OCI-M1 (cell line): ENCODE measurements around the gene SLX4IP.

Experiments used
- DNase-seq: peaks from one replicate; lab custom pipeline; 2025; lab: John Stamatoyannopoulos, UW

Gene SLX4IP

DNA sequence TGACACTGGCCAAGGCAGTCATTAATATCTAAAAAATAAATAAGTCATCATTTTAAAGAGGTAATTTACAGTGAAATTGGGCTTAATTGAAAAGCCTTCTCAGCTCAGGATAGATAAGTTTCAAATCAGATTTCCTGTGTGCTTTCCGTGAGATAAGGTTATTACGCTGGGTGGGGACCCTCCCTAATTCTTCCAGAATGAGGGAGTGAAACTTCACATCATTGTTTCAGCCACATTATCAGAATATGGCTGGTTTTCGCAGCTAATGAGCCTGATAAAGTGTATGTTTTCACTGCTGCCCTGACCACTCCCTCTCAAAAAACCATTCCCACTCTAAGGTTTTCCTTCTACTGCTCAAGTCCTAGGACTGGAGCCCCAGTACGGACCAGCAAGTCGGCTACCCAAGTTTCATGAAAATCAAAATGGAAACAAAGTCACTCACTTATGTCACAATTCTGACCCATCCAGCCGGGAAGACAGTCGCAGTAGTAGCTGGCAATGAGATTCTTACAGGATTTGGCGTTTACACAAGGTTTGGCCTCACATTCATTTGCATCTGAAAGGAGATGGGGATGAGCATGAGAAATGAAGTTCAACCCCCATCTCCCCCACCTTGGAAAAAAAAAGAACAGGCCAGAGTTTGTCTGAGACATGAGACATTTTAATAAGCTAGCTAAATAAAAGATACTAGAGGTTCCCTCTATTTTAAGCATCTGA is 214.1 kb downstream of the SLX4IP start:
- no peak for DNase-seq

DNA sequence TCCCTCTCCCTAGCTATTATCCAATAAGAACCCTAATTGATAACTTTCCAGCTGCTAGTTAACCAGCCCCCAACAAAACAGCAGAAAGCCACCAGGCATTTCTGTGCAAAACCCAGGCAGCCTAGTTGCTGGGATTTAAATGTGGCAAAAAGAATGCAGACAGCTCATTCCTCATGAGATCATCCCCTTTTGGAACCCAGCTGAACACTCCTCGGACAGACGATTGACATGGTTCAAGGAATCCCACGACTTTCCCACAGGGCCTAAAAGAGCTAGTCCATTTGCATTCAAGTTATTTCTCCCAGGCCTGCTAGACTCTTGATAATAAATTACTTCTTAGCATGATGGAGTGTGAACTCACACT is 214.7 kb downstream of the SLX4IP start:
- no peak for DNase-seq

DNA sequence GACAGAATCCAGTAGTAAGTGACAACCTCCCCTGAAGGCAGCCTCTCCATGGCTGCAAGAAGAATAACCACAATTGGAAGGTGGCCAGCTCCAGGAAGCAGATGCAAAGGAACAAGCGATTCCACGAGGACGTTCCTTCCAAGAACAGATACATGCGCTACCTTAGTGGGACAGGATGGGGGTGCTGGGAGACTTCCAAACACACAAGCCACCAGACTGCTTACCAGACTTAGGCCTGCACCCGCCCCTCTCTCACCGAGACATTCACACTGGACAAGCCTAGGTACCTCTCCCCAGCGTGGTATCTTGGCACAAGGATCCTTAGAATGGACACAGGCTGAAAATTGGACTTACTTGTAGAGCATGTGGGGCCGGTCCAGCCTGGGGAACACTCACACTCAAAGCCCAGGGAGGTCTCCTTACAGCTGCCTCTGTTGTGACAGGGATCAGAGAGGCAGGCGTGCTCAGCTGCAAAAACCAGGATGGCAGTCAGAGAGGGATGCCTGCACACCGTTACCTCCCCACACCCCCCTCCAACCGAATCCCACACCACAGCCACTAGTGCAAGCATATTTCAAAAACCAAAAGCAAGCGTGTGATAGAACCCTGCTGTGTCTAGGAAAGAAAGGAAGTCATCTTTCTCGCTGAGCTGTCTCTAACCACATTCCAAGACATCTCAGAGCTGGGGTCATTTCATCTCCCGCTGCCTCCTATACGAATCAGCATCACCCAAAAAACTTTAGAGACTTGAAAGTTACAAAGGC is 216.3 kb downstream of the SLX4IP start:
- DNase-seq, result no peak

DNA sequence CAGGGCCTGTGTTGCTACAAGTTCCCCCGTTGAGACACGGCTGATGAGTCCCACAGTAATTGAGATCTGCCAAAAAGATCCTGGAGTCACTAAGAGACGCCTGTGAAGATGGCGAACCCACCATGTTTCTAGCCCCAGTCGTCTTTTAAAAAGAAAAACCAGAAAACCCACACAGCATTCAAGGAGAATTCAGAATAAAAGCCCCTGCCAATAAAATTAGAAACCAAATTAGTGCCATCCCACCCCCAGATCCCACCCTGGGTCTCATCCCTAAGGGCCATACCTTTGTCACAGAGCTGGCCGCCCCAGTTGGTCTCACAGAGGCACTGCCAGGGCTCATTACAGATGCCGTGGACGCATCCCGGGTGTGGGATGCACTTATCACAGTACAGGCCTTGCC is 217.1 kb downstream of the SLX4IP start:
- DNase-seq, result no peak

DNA sequence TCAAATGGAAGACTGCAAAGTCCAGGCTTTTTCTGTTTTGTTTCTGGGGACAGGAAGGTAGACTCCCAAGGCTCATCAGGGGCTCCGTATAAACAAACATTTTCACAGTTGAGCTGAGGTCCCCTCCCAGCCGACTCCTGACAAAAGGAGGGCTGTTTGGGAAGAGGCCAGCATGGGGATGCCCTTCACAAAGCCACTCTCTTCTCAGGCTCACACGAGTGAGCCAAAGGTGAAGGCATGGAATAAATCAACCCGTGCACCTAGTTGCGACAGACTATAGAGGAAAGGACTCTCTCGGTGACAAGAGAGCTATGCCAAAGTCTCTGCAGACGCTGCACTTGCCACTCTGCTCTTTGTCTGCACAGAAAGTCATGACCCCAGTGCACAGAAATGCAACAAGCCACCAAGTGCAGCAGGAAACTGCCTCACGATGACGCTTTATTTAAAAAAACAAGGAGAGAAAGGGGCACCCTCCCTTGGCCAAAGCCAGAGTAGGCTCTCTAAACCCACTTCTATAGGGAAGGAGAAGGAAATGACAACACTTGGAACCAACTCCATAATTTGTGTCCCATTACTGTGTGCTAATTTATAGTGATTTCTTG is 217.7 kb downstream of the SLX4IP start:
- DNase-seq, result no peak

DNA sequence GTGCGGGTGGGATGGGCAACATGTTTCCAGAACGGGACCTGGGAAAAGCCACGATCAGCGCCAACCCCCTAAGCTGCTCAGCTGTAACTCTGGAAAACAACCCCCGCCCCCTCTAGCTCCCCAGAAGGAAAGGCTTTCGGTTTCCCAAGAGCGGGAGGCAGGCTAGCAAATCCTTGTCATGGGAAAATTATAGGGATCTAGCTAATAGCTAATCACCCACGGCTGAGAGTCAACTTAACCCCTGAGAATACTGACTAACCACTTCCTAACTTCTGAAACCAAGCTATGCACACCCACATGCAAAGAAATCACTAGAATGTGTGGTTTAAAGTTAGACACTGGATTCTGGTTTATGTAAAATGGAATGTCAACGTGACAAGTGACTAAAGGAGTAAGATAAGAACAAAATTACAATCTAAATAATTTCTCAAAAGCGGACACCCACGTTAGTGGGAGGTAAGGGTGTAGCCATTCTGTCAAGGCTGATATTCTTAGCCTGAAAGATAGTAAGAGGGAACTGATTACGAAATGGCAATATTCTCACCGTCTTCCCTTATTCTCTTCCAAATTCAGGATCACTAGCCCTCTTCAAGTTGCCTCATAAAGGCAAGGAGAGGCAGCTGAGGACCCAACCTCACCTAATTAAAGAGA is 218.6 kb downstream of the SLX4IP start:
- peak; percentile 22 for DNase-seq

DNA sequence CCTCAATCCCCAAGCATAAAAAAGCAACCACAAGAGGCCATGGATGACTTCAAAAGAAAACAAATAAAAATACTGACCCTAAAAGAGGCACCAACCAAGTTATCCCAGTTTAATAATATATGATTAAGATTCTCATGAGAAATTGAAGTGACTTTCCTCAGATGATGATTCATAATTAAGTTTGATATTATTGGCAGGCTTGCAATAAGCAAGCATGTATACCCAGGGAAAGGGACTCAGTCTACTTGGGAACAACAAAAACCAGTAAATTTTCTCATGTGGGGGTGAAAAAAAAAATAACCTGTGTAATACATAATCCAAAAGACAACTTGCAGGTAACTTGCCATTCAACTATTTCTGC is 219.1 kb downstream of the SLX4IP start:
- DNase-seq, result no peak

DNA sequence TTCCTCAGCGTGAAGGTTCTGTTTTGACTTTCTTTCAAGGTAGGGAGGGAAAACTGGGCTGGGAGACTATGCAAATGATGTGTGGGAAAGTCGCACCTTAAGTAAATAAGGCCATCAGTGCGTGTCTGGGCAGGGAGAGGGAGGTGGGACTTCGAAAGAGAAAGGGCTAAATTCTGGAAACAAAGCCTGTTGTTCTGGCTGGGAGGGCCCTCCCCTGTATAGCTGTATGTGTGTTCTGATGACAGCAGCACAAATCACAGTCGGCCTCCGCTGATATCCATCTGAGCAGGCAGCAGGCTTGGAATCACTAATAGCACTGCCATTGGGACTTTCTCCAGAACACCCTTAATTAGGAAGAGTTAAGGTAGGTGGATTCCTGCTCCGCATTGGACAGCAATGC is 219.5 kb downstream of the SLX4IP start:
- DNase-seq, result no peak

DNA sequence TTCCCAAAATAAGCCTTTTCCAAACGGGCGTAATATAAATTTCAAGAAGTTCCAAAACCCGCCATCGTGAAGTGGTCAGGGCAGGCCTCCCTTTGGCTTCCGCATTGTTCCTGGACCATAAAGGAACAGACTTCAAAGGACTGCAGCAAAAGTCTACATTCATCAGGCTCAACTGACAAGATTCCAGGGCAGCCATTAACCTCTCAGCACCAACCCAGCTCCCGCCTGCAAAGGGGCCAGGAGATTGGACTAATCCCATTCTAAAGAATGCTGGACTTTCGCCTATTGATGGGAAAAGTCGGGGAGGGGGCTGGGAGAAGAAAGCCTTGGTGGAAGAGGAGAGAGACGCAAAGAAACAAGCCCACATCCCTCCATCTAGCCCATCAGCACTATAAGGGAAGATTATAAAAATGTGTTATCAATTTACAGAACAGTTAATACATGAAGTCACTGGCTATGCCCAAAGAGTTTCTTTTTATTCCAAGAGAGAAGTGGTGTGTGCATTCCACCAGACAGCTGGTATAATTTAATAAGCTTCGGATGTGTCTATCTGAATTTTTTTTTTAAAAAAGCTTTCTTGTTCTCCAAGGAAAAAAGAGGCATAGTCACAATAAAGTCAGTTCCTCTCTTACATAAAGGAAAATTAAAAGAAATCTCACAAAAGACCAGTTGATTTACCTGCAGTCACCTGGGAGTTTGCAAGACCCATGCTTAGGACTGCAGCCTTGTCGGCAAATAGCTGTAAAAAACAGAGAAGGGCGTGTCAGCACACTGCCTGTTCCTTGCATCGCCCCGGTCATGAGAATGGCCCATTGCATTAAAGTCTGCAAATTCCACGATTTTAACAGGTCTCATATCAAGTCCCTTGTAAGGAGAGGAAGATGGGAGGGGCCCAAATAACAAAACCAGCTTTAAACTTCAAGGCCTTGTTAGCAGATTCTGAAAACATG is 220.9 kb downstream of the SLX4IP start:
- DNase-seq, result no peak

DNA sequence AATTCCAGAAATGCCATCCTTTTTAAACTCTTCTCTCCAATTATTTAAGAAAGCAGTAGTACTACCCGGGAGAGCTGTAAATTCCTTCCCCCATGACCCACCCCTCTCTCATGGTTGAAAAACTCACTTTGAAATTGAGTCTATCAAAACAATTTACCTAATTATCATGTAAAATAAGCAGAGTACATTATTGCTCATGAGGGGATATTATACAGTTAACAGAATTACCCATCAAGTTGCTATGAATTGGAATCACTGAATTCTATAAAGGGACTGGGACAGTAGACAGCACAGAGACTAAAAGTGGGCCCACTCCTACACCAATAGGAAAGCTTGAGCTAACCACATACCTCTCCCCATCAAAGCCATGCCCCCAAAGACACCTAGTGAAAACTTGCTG is 222.3 kb downstream of the SLX4IP start:
- DNase-seq, result no peak

DNA sequence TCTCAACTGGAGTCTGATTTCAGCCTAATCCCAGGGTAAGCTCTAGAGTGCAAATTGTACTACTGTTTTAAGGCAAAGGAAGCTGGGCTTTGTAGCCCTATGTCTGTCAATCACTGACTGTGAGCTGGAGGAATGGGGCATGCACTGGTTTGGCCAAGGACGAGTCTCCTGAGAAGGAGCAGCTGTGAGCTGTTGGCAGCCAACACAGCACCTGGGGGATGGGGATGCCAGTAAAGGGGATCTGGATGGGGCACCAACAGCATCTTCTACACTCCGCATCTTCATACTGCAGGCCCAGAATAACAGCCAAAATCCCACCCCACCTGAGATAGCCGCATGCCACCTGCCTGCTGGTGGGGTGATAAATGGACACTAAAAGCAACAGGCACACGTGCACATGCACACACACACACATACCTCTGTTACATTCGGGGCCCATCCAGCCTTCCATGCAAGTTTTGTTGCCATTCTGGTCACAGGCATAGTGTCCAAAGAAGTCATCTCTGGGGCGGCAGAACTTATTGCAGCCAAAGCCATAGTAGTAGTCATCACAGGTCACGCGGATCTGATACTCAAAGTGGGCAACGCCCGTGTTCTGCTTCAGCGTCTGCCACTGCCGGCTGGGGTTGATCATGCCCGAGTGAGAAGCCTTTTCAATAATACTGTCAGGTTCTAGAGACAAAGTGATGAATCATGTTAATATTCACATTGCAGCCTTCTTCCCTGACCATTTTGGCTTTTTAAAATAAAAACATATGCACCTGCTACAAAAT is 223.1 kb downstream of the SLX4IP start:
- DNase-seq, result no peak

DNA sequence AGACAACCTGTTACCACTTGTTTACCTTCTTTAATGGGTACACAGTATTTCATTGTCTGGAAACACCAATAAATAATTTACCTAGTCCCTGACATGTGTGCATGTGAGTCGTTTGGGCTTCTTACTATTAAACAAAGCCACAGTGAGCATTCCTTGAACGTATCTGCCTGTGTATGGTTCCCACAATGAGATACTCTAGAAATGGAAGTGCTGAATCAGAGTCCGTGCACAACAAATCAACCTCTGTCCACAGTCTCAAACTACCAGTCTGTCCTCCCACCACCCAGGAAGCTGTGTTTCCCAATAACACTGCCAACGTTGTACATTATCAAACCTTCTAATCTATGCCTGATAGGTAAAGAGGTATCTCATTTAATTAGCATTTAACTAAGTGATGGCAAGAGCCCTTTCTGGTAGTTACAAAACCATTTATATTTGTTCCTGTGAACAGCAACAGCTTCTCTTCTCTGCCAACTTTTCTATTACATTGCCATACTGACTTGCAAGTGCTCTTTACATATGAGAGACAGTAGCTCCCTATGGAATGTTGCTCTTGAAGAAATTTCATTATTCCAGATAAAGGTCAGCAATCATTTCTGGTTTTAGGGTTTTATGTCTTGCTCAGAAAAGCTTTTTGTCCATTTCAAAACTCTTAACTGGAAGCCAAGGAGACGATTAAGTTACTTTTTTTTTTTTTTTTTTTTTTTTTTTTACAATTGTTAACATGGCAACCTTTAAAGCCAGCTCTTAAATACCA is 223.9 kb downstream of the SLX4IP start:
- DNase-seq, result no peak

DNA sequence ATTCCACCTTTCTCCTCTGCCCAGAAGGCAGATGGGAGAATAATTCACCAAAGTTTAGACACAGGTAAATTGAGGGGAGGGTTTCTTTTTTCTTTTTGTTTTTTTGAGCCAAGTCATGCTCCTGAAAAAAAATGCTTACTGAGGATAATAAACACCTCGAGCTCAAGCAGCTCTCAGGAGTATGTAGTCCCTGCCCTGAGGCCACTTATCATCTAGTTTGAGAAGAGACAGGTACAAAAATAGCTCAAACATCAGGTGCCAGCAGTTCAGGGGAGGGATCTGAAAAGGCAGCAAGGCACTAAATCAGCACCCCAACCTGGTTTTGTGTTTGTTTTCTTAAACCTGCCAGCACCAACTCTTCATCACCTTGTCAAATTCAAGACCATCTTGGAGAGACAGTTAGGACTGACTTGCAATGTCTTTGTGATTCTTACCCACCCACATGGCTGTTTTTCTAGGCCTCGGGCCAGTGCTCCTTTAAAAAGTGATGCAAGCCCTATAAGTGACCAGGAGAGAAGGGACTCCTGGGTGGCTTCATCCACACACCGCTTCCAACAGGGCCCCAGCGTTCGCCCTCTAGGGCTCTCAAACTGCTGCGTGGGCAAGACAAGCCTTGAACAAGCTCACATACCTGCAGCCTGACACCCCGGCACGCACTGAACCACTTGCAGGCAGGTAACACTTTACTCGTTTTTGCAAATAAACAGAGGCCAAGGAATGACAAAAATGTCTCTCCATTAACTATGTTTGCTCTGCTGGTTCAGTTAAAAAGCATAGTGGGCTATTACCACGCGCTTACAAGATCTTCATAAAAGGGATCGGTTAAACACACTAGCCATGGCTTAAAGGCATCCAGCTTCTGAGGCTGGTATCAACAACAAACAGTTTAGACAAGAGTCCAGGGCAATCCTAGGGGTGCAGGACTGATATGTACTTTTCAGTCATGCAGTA is 224.8 kb downstream of the SLX4IP start:
- DNase-seq, result no peak

DNA sequence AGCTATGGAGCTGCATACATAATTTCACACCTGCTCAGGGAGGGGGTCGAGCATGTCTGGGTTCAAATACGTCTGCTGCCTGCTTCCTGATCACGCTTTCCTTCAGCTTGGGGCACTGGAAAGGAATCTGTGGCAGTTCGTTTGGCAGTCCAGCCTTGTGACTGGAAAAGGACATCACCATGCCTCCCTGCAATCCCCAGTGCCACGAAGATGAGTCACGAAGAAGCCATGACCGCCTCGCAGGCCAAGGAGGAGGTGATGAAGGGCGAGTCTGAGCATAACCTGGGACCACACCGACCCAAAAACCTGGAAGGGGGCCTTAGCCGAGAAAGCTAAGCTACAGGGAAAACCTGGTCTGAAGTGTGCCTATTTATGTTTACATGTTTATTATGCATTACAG is 225.6 kb downstream of the SLX4IP start:
- DNase-seq, result no peak

DNA sequence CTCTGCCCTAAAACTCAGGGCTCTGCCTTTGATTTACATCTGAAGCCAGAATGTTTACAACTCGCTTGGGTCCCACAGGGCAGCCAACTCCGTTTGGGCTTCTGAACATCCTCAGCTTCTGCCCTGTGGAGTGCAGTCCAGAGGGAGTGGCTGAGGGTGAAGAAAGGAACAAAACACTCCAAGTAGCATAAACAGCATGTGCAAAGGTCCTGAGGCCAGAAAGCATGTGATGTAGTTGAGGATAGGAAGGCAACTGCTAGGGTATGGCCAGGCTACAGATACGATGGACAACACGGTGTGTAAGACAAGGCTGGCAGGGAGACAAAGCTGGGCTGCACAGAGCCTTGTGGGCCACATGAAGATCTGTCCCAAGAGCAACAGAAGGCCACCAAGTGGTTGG is 226.2 kb downstream of the SLX4IP start:
- no peak for DNase-seq

DNA sequence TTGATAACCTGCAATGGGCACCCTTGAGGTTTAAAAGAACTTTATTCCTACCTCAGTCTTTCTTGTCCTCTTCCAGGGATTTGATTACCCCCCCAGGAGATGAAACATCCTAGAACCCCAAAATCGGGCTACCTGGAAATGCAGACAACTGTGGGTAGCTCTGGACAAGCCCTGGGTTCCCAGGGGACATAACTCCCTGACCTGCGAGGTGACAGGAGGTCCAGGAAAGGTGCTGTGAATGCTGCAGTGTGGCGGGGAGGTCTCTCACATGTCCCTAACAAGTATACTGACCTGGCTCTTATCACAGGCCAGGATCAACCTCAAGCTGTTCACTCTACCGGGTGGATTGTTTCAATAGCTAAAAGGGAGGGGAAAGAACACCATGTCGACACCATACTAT is 227.0 kb downstream of the SLX4IP start:
- no peak for DNase-seq

DNA sequence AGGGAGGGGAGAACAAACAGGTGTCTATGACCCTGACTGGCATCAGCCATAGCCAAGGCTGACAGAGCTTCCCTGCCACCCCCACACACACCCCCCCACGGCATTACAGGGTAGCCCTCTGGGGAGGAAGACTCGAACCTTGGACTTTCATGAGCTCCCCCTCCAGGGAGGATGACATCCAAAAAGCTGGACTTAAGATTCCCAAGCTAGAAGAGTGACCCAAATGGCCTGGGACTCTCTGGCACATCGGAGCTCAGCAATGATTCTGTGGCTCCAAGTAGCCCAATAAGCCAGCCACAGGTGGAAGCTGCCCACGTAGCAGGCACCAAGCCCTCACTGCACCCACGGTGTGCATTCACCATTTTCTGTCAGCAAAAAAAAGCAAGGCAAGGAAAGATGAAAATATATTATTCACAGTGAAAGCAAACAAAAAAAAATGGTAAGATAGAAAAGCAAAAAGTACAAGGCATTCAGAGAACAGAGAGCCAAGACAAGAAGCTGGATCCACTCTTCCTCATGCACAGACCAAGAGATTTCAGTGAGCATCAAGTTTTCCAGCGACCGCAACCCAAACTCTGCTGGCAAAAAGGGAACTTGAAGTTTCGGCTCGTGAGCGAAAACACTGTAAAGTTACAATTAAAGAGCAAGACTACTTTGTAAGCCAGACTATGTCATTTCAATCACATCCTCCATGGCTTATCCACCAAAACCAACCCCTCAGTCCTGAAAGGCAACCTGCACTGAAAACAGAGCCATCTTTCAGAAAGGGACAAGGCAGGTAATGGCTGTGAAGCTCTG is 227.8 kb downstream of the SLX4IP start:
- DNase-seq, result no peak

DNA sequence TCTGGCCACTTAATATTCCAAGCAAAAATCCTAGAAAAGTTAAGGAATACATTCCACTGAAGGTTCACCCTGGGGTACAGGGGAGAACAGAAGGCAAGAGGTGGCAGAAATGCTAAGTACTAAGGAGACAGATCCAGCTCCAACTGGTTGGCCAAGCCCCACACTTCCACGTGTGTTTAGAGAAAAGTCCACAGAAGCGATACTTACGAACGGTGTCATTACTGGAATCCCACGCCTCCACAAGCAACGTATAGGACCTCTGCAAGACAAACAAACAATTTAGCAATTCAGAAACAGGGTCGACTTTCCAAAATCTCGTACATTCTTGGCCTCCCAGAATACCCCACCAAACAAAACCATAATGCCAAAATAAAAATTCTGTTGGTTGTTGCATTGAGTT is 228.7 kb downstream of the SLX4IP start:
- DNase-seq, result no peak
